HG03039 (cell line): ENCODE data around the gene HS1BP3.

ENCODE experiments used
- ATAC-seq: cut with Tn5 transposase; IDR thresholded peaks from one replicate; pipeline ENCODE4 v1.9.1; 2021; ENCODE audit warnings: mild to moderate bottlenecking, moderate library complexity; ENCODE audit not compliant: unreplicated experiment

Gene HS1BP3

GRCh38 chr2:20631617-20632307 is 19.1 kb downstream of the HS1BP3 start:
- ATAC-seq: no peak

GRCh38 chr2:20630967-20631366 is 19.9 kb downstream of the HS1BP3 start:
- ATAC-seq: no peak

DNA sequence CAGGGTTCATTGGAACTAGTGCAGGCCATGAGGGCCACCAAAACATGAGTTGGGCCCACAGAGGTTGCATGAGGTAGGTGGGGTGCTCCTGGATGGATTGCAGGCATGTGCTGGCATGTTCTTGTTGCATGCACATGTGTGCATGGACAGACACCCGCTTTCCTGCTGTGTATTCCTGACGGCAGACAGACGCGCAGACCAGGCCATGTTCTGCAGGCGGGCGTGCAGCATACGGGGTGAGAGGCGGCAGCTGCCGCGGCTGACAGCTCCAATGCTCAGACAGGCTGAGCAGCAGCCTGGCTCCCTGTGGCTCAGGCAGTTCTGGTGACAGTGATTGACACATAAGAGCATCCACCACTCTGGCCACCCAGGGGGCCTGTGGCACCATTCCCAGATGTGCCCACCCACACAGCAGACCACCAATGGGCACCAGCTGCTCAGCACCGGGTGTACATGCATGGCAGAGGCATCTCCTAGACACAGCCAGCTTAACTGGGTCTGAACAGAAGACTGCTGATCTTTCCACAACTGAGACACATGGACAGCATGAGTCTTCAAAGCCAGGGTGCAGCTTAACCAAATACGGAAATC is 21.2 kb downstream of the HS1BP3 start:
- no peak for ATAC-seq

DNA sequence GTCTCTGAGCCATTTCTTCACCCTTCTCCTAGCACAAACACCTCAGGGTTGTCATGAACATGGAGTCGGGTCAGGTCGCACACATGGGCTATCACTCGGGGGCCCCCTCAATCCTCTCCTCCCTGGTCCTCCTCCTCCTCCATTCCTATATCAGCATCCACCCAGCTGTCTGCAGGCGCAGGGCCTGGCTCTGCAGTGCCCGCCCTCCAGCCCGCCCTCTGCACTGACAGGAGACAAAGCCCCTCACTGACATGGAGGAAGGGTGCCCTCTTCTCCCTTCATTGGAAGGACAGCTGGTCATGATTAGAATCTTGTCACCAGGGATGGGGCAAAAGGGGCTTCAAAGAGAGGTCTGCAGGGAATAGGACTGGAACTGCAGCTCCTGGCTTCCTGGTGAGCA is 21.7 kb downstream of the HS1BP3 start:
- ATAC-seq: no peak

GRCh38 chr2:20627712-20628380 is 23.1 kb downstream of the HS1BP3 start:
- ATAC-seq: no peak

- ATAC-seq: no peak
These were observed 24.0 kb downstream of the HS1BP3 start for GRCh38 chr2:20626698-20627513.

DNA sequence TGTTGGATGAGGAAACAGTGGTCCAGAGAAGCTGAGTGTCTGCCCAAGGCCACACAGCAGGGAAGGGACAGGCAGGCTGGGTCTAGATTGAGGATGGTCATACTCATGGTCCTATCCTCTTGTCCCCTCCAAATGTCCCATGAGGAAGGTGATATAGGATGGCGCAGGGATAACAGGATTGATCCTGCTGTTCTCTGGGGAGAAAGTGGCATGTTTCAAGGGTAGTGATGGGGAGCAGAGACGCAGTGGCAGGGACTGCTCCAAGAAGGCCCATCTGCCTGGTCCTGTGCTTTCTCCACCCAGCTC is 24.6 kb downstream of the HS1BP3 start:
- ATAC-seq: no peak

DNA sequence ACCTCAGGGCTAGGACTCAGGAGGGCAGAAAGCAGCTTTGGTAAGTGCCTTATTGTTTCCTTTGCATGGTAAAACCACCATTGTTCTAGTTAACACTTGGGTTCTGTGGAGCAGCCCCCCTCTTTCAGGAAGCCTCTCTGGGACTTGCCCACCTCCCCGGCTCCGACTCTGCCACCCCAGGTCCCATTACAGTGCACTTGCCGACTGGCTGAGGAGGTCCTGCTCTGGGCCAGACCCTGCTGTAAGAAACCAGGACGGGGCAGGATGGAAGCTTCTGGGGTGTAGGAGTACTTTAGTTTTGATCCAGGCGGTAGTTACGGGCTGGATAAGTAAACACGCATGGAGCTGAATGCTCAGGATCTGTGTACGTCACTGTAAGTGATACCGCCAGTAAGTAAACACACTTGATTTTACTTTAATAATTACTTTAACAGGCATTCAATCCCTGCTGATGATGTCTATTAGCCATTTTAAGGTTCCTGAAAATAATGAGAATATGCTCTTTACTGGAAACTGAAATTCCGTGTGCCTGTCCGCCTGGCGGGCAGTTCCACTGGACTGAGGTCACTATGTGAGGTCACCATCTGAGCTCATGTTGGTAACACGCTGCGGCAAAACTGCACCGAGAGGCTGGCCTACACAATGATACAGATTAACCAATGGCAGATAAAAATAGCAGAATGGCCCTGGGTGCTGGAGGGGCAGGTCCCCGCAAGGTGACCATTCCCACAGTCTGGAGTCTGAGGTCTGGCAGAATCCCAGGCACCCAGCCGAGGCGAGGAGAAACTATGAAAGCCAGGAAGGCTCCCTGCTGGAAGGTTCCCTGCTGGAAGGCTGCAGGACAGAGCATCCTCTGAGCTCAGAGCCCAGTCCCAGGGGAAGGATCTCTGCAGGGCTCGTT is 25.2 kb downstream of the HS1BP3 start:
- ATAC-seq: no peak

DNA sequence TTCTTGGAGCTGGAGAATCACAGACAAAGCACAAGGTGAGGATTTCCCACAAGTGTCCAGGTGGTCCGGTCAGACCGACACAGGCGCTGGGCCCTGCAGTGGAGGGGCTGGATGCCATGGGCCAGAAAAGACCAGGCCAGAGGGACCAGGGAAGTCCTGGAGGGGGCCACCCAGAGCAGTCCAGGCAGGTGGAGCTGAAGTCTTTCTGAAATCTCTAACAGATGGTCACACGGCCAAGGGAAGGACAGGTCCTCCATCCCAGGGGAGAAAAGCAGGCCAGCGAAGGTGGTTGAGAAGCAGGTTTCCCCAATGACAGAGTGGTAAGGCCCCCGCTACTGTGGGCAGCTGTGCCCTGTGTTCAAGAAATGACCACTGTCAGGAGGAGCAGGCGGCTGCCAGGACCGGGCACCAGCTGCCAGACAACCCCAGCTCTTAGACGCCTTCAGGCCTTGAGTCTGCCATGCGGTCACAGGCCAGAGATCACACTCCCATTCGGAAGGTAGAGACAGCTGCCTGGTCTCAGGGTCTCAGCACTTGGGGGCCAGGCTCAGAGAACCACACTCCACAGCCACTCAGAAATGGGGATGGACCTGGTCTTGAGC is 25.9 kb downstream of the HS1BP3 start:
- ATAC-seq: no peak

DNA sequence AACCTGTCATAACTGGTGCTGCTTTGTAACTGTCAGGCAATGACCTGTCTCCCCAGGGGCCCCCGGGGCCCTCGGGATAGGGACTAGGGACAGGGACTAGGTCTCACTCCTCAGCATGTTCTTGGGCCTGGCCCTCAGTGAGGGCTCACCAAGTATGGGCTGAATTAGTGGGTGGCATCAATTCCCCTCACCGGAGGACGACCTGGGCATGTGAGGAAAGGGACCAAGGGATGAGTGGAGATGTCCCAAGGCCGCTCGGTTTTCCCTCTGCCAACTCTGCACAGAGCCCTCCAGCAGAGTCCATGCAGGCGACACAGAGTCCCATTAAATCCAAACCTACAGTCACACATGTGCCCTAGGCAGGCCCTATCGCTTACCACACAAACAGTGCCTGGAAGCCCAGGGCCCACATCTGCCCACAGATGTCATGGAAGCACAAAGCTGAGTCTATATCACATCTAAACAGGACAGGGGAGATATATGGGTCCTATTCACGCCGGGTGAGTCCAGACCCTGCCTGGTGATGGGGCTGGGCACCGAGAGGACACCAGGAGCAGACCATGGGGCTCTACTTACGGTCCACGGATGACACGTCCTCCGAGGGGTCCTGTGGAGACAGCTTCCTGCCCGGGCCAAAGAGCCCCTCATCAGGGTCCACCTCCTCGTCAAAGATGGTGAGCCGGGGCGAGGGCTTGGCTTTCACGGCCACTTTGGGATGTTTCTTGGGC is 26.6 kb downstream of the HS1BP3 start:
- ATAC-seq: no peak

DNA sequence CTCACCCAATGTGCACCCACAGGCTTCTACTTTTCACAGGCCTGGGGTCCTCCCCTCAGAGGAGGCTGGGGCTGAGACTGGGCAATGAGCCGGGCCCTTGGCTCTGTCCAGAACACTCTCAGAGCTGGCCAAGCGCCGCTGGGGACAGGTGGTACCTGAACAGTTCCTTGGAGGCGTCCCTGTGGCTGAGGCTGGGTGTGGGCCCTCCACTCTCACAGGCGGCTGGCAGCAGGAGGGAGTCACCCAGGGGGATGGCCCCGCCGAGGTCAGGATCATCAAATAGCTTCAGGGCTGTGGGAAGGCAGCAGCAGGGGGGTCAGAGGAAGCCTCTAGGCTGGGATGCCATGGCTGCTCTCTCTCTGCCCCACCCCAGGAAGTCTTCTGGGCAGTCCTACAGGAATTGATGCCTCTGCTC is 27.1 kb downstream of the HS1BP3 start:
- no peak for ATAC-seq

GRCh38 chr2:20623241-20623640 is 27.7 kb downstream of the HS1BP3 start:
- no peak for ATAC-seq

GRCh38 chr2:20622731-20623130 is 28.2 kb downstream of the HS1BP3 start:
- no peak for ATAC-seq

DNA sequence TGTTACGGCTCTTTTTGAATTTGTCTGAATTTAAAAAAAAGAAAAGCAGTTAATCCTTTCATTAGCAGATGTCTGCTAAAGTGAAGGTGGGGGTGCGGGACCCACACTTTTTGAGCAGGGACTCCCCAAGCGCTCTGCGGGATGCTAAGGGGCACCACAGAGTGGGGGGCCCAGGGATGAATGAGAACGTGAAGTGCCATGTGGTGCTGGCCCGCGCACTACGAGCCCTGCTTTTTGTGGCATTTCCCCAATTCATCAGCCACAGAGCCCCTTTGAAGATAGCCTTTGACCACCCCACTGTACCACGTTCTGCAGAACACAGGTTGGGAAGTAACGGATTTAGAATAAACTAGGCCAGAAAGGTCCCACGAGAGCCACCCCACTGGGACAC is 28.6 kb downstream of the HS1BP3 start:
- no peak for ATAC-seq

- no peak for ATAC-seq
These were observed 29.3 kb downstream of the HS1BP3 start for GRCh38 chr2:20621366-20622295.

GRCh38 chr2:20620696-20621365 is 30.1 kb downstream of the HS1BP3 start:
- no peak for ATAC-seq

DNA sequence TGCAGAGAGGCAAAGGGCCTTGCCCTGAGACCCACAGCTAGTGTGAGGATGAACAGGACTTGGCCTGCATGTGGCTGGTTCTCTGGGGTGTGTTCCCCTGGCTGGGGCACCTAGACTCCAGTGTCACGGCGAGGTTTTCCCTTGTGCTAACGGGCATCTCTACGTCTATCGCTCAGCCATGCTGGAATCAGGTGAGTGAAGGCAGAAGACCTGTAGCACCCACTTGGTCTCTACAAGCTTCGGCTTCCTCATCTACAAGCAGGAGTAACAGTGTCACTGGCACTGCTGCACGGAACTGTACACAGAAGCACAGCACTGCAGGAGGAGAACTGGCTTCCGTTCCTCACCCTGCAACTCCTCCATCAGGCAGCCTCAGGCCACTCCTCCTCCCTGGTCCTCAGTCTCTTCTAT is 30.6 kb downstream of the HS1BP3 start:
- ATAC-seq: no peak

GRCh38 chr2:20619624-20620024 is 31.3 kb downstream of the HS1BP3 start:
- ATAC-seq: no peak
